GM19239 (cell line): ENCODE results near the gene CERS5.
A peak's percentile ranks its signal among the peaks of the same experiment; 100 is the strongest.
"Not testable (repeated sequence)": the region's sequence is repeated elsewhere in the genome, so short reads cannot be mapped to it uniquely, and the experiment has no call there.

Source experiments
- DNase-seq: peaks from one replicate; pipeline ENCODE4 v3.0.0; 2011; ENCODE audit warnings: low spot score; ENCODE audit not compliant: insufficient read length
- FAIRE-seq: peaks from 2 replicates; lab custom pipeline; 2011; peaks lifted over from hg19 to GRCh38; lab: Jason Lieb, UNC

The CERS5 gene

DNA sequence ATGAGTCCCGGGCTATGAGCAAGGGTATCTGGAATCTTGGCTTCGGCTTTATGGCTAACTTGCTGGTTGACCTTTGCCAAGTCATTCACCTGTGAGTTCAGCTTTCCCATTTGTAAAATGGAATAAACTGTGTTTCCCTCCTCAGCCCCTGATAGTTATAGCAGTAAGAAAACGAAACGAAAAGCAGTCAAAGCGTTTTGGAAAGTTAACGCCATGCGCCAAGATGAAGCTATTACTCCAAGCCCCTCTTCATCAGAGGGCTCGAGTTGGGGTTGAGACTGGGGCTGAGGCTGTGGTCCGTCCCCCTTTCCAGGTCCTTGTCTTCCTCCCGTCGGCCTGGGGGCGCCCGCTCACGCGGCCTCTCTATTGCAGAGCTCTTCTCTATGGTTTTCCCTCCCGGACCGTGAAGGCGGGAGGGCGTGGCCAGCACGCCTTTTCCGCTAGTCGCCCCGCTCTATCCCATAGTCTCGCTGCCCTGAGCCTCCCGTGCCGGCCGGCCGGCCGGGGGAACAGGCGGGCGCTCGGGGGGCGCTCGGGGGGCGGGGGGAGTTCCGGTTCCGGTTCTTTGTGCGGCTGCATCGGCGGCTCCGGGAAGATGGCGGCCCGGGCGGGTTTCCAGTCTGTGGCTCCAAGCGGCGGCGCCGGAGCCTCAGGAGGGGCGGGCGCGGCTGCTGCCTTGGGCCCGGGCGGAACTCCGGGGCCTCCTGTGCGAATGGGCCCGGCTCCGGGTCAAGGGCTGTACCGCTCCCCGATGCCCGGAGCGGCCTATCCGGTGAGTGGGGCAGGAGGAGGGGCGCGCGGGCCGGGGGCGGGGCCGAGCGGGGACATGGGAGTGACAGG, 82.2 kb downstream of the CERS5 start, which contains the start of gene SMARCD1:
SMARCD1 (plus strand) TSS at position 568 of the 840 bp plus-strand sequence; CDS start at position 596, 28 bp downstream.
- DNase-seq (peak; percentile 96), FAIRE-seq (peak; percentile 90)

DNA sequence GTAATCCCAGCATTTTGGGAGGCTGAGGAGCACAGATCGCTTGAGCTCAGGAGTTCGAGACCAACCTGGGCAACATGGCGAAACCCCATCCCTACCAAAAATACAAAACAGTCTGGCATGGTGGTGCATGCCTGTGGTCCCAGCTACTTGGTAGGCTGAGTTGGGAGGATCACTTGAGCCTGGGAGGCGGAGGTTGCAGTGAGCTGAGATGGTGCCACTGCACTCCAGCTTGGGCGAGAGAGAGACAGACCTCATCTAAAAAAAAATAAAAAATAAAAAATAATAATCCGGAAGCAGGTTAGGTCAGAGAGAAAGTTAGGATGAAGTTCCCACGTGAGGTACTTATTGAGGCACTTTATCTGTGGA, 82.8 kb downstream of the CERS5 start:
- not testable (repeated sequence) for FAIRE-seq, DNase-seq

DNA sequence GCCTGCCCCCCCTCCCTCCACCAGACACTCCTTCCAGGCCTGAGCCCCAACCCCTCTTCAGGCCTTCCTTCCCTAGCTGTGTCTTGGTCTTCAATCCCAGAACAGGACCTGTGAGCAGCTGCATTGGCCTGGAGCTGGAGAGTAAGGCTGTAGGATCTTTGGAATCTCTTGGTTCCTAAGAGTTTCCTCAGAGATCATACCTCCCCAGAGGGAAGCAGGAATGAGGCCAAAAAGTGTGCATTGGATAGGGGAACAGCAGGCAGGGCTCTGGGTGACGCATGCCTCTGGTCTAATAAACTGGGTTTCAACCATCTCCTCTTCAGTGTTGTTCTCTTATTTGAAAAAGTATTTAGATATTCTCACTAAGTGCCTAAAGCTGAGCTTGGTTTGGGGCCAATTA, 83.9 kb downstream of the CERS5 start:
- DNase-seq (no peak), FAIRE-seq (no peak)

DNA sequence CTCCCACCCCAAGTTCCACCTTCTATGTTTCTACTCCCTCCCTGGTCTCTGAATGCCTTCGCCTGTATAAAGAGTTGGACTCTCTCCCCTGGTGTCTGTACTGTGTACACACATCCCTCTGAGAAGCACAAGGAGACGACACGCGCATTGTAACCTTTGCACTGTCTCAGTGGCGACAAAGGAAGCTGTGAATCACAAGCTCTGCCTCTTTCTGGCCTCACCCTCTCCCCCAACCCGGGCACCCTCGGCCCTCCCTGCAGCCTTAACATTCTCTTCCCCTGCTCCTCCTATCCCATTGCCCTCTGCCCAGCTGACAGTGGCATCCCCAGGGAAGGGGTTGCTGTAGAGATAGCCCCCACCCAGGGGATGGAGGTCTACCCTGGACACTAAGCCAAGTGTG, 84.5 kb downstream of the CERS5 start:
- FAIRE-seq, result no peak
- no peak for DNase-seq

DNA sequence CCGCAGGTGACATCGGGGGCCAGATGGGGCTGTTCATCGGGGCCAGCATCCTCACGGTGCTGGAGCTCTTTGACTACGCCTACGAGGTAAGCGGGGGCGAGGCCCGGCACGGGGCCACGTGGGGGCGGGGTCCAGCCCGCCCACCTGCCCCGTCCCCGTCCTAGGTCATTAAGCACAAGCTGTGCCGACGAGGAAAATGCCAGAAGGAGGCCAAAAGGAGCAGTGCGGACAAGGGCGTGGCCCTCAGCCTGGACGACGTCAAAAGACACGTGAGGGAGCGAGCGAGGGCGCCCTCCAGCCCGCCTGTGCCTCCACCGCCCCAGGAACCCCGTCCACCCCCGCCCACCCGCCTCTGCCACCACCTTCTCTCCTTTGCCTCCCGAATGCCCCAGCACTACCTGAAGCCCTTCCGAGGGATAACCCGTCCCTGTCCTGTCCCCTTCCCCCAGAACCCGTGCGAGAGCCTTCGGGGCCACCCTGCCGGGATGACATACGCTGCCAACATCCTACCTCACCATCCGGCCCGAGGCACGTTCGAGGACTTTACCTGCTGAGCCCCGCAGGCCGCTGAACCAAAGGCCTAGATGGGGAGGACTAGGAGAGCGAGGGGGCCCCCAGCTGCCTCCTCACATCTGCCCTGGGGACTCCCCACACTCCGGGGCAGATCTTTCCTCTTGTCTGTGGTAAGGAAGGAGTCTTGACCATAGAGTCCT, 85.9 kb downstream of the CERS5 start:
- no peak for FAIRE-seq
- no peak for DNase-seq

DNA sequence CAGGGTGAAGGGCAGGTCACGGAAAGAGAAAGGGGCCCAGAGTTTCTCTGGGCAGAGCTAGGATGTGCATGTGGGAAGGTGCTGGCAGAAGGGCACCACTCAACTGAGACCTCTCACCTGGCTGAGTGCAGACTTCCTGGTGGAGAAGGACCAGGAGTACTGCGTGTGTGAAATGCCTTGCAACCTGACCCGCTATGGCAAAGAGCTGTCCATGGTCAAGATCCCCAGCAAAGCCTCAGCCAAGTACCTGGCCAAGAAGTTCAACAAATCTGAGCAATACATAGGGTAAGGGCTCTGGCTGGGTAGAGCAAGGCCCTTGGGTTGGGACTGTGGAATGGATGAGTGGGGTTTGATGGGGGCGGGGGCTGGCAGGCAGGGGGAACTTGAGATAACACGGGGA, 87.4 kb downstream of the CERS5 start:
- DNase-seq, result no peak
- no peak for FAIRE-seq
